ENCODE measurements around the gene TNRC6C. TPM values are rescaled to one million over a fixed set of nuclear protein-coding genes. Genes with fewer than 3 reads are reported as not detected.

TNRC6C gene
- total and polyA plus RNA-seq, 2 of the 13 experiments (the other 11 are each of a cell fraction or from before 2014, with no cell fraction given), result 0.66 to 4.9 TPM

- Histone ChIP-seq H3K27me3 (ENCODE audit: control insufficient read depth in 1 of 2, insufficient read depth in 2 of 2, low read length in 2 of 2) (peaks cover 12 to 83% of the 10 kb centered on the region in 2 experiments; a peak in 4 of 5 replicates), H3K9ac (ENCODE audit: insufficient read depth, low read depth, low read length) (no peak overlapping the region), H2AFZ (ENCODE audit: low read length) (no peak overlapping the region), H3K4me3 (replicated peaks in 1 of 3; ENCODE audit: insufficient read depth in 1 of 3, low read depth in 2 of 3, low read length in 3 of 3) (no peak overlapping the region), H3K36me3 (replicated peaks in 1 of 2; ENCODE audit: control insufficient read depth in 1 of 2, insufficient read depth in 2 of 2, low read length in 2 of 2) (no peaks in the 10 kb centered on the region), H3K4me1 (ENCODE audit: insufficient read depth, low read length) (no peaks in the 10 kb centered on the region), H4K20me1 (ENCODE audit: insufficient read depth, low read length) (no peaks in the 10 kb centered on the region), H3K4me2 (ENCODE audit: low read depth, low read length) (no peak overlapping the region), H3K79me2 (ENCODE audit: insufficient read depth, low read length) (no peaks in the 10 kb centered on the region), H3K9me3 (ENCODE audit: low read length) (no peaks in the 10 kb centered on the region), H3K27ac (ENCODE audit: extremely low read length, insufficient read depth, low read length) (no peak overlapping the region)
- intact Hi-C loops (cut with micrococcal nuclease; ENCODE audit: unreplicated experiment), result no loop called here
- in situ Hi-C loops (cut with HindIII; ENCODE audit: extremely low pct_ligation_motif_present, low pct_unique_long_range_greater_than_20kb), result no loop called here
- ChIA-PET POLR2A (no interaction called here), CTCF (ENCODE audit: low intra/inter-chr PET ratio, low total read pairs) (no interaction called here)
- 45% methylated on average over 11 of the region's 11 CpGs for WGBS (ENCODE audit: low lambda C conversion rate)
- TF ChIP-seq HNRNPLL (IDR thresholded peaks at IDR 0.05; ENCODE audit: low read depth, low read length, poor library complexity, severe bottlenecking) (no peak), ZNF740 (CRISPR knock-in tag; IDR thresholded peaks at IDR 0.05) (no peak), TARDBP (CRISPR knock-in tag; IDR thresholded peaks at IDR 0.05) (no peak), NCOA2 (CRISPR knock-in tag; IDR thresholded peaks at IDR 0.05) (no peak), ZNF781 (CRISPR knock-in tag; IDR thresholded peaks at IDR 0.05; ENCODE audit: borderline replicate concordance, not compliant biosample characterization) (no peak), TAF15 (IDR thresholded peaks at IDR 0.05; ENCODE audit: low read depth, low read length, poor library complexity, severe bottlenecking) (no peak), REL (CRISPR knock-in tag; conservative IDR thresholded peaks at IDR 0.05) (no peak), U2AF1 (optimal IDR thresholded peaks at IDR 0.05; ENCODE audit: low read depth, low read length) (no peak), ZBTB1 (CRISPR knock-in tag; IDR thresholded peaks at IDR 0.05; ENCODE audit: borderline replicate concordance) (no peak)
- FAIRE-seq, result no peak
- BruUV-seq (replicated peaks), result no TSS peak
- ATAC-seq, result no peak
- DNase-seq (ENCODE audit: low spot score), result no peak
Observed at GRCh38 chr17:77925831-77926543, 32.5 kb upstream of the TNRC6C start.
